Epithelial cell of prostate (primary cell): ENCODE results near the gene MAGI1.

Experiments
- DNase-seq: peaks from one replicate; pipeline ENCODE4 v3.0.0-alpha.2; 2011; ENCODE audit warnings: low read depth, low spot score
- H3K27ac ChIP-seq: fragments of 450-650 bp; 2 replicates; pipeline ENCODE4 v1.5.1; 2017; ENCODE audit warnings: mild to moderate bottlenecking

The MAGI1 gene

GRCh38 chr3:65979162-65979561, 59.6 kb downstream of the MAGI1 start:
- no peak overlapping the region for H3K27ac ChIP-seq
- no peak for DNase-seq

GRCh38 chr3:65978116-65978515, 60.6 kb downstream of the MAGI1 start:
- H3K27ac ChIP-seq = no peak overlapping the region

GRCh38 chr3:65975032-65975431, 63.7 kb downstream of the MAGI1 start:
- no peak overlapping the region for H3K27ac ChIP-seq
- DNase-seq = no peak

More at GRCh38 chr3:65978116-65978515, 60.6 kb downstream of the MAGI1 start:
- DNase-seq = no peak

- no peak for DNase-seq
- H3K27ac ChIP-seq = no peak overlapping the region
These were observed 64.2 kb downstream of the MAGI1 start for GRCh38 chr3:65974509-65974908.

- DNase-seq = no peak
- no peak overlapping the region for H3K27ac ChIP-seq
These were observed 66.0 kb downstream of the MAGI1 start for GRCh38 chr3:65972765-65973164.

GRCh38 chr3:65971293-65972252, 67.1 kb downstream of the MAGI1 start:
- no peak for DNase-seq
- H3K27ac ChIP-seq = no peak overlapping the region

GRCh38 chr3:65968996-65969395, 69.7 kb downstream of the MAGI1 start:
- no peak for DNase-seq
- H3K27ac ChIP-seq = no peak overlapping the region

- no peak for DNase-seq
- H3K27ac ChIP-seq = no peak overlapping the region
These were observed 71.3 kb downstream of the MAGI1 start for GRCh38 chr3:65967451-65967850.

GRCh38 chr3:65964838-65965237, 73.9 kb downstream of the MAGI1 start:
- no peak for DNase-seq
- peak overlapping the region; percentile 79 for H3K27ac ChIP-seq

- peak; percentile 84 for DNase-seq
- H3K27ac ChIP-seq = peak overlapping the region; percentile 79
These were observed 74.7 kb downstream of the MAGI1 start for GRCh38 chr3:65963787-65964677.

- H3K27ac ChIP-seq = no peak overlapping the region
These were observed 77.0 kb downstream of the MAGI1 start for GRCh38 chr3:65961733-65962132.

GRCh38 chr3:65961128-65961527, 77.6 kb downstream of the MAGI1 start:
- DNase-seq = no peak
- no peak overlapping the region for H3K27ac ChIP-seq

More at GRCh38 chr3:65961733-65962132, 77.0 kb downstream of the MAGI1 start:
- no peak for DNase-seq

- DNase-seq = no peak
- no peak overlapping the region for H3K27ac ChIP-seq
These were observed 78.6 kb downstream of the MAGI1 start for GRCh38 chr3:65960087-65960486.

GRCh38 chr3:65958216-65958615, 80.5 kb downstream of the MAGI1 start:
- no peak for DNase-seq
- no peak overlapping the region for H3K27ac ChIP-seq

GRCh38 chr3:65955792-65956477, 82.8 kb downstream of the MAGI1 start:
- H3K27ac ChIP-seq = peak overlapping the region; percentile 74
- no peak for DNase-seq

GRCh38 chr3:65953881-65954733, 84.6 kb downstream of the MAGI1 start:
- H3K27ac ChIP-seq = peak overlapping the region; percentile 74
- no peak for DNase-seq

- H3K27ac ChIP-seq = peak overlapping the region; percentile 74
- peak; percentile 74 for DNase-seq
These were observed 85.4 kb downstream of the MAGI1 start for GRCh38 chr3:65953301-65953812.

- H3K27ac ChIP-seq = peak overlapping the region; percentile 74
- no peak for DNase-seq
These were observed 85.9 kb downstream of the MAGI1 start for GRCh38 chr3:65952842-65953241.

- DNase-seq = no peak
- H3K27ac ChIP-seq = peak overlapping the region; percentile 74
These were observed 86.7 kb downstream of the MAGI1 start for GRCh38 chr3:65951836-65952505.
